GM21390 (cell line): ENCODE results near the gene HK1.
"Not testable (repeated sequence)": the region's sequence is repeated elsewhere in the genome, so short reads cannot be mapped to it uniquely, and the experiment has no call there.

Experiments
- ATAC-seq: cut with Tn5 transposase; IDR thresholded peaks from one replicate; pipeline ENCODE4 v1.9.1; 2021; ENCODE audit not compliant: unreplicated experiment

The HK1 gene

DNA sequence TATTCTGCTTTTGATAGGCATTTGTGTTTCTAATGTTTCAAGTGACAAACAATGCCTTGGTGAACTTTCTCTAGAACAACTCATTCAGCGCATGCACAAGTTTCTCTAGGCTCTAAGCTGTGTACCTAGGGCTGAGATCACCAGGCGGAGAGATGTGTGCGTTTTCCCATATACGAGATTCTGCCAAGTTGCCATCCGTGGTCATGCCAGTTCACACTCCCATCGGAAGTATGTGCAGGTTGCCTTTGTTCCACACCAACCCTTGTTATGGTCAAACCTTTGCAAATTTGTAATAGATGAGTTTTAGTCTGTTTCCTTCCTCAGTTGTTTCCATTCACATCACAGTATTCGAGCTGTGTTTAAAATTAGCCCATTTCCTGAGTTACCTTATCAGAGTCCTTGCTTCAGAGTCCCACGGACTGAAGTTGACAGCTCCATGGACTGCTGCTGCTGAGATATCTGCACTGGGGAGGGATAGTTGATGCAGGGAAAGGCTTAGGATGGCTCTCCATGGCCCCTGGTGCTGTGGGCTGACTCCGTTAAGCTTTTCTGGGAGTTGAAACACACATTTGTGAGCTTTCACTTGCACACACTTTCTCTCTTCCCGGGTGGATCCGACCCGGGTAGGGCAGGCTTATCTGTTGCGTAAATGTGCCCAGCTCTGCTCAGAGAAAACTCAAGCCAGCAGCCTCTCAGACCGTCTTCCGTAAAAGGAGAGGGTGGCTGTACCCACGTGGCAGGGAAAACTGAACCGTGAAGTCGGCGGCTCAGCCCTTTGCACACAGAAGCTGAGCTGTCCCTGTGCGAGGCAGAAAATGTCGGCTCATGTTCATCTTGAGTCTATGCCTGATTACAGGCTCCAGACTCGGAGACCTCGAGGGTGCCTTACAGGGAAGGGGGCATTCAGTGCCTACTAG lies 49.4 kb downstream of the HK1 start:
- peak; percentile 84 for ATAC-seq

DNA sequence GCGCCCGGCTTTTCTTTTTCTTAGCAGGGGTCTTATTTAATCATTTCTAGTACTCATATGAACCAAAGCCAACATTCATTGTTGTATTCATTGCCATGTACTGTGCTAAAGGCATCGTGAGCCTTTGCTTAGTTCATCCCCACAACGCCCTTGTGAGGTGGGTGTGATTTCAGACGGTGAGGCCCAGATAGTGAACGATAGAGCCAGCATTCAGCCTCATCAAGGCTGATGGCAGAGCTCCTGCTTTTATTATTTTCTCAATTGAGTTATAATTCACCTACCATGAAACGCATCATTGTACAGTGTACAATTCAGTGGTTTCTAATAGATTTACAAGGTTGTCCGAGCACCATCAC lies 50.1 kb downstream of the HK1 start:
- ATAC-seq, result no peak

DNA sequence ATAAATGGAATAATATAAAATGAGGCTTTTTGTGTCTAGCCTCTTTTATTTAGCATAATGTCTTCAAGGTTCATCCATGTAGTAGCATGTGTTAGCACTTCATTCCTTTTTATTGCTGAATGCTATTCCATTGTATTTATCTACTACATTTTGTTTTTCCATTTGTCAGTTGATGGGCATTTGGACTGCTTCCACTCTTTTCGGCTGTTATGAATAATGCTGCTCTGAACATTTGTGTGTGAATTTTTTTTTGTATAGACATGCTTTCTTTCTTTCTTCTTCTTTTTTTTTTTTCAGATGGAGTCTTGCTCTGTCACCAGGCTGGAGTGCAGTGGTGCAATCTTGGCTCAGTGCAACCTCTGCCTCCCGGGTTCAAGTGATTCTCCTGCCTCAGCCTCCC lies 50.6 kb downstream of the HK1 start:
- ATAC-seq, result not testable (repeated sequence)

DNA sequence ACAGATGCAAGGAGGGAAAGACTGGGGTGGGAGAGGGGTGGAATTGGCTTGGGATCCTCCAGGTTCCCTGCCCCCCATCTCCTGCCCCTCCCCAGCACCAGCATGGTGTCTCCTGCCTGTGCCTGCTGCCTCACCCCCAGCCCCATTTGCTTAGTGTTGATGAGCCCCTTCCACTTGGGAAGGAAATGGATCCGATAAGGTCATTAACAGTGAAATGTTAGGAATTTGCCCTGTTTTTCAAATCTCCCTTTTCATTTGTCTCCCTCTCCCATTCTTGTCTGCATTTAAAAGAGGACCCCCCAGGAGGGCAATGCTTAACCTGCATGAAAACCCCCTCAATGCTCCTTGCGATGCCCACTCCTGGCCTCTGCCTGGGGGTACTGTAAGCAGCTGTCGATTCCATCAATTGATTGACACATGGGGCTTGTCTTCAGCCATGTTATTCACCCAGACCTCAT lies 51.5 kb downstream of the HK1 start:
- no peak for ATAC-seq

DNA sequence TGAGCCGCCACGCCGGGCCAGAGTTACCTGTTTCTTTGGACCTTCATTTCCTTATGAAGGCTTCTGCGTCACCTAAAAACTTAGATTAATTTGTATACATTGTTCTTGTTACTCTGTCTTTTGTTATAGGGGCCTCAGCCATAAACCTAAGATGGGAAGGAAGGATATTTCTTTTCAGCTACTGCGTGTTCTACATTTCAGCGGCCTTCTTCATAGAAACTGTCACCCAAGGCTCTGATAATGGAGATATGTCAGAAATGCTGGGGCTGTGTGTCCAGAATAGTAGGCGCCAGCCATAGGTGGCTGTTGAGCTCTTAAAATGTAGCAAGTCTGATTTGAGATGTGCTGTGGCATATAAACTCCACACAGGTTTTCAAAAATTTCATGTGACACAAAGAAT lies 52.9 kb downstream of the HK1 start:
- no peak for ATAC-seq

DNA sequence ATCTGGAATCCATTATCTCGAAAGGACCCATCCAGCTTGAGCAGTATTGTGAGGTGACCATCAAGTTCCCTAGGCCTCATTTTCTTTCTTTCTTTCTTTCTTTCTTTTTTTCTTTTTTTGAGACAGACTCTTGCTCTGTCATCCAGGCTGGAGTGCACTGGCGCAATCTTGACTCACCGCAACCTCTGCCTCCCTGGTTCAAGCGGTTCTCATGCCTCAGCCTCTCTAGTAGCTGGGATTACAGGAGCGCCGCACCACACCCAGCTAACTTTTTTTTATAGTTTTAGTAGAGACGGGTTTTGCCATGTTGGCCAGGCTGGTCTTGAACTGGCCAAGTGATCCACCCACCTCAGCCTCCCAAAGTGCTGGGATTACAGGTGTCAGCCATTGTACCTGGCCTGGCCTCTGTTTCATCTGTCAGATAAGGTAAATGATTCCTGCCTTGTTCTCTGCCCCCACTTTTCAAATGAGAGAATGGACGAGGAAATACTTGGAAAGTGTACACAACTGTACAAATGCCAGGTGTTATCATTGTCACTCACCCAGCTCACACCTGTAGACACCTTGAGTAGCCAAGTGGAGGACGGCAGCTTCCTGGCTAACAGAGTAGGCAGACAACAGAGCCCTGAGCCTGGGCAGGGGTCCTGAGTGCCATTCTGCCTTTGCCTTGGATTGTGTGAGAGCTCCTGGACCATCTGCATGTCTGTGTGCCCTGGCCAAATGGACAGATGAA lies 54.1 kb downstream of the HK1 start:
- ATAC-seq, result no peak

DNA sequence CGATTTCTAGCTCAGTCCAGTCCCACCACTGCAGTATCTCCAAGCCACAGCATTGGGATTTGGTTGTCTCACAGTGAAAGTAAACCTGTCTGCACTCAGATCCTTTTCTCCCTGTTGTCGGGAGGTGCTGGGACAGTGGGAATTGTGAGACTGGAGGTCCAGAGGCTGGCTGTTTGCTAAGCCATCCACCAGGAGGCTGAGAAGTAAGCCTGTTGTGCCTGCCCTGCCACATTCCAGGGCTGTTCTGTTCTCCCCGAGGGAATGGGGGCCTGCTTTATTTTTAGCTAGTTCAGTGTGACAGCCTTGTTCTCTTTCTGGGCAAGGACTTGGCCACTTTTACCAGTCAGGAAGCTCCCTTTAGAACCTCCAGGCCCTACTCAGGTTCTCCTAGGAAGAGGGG lies 54.9 kb downstream of the HK1 start:
- no peak for ATAC-seq

DNA sequence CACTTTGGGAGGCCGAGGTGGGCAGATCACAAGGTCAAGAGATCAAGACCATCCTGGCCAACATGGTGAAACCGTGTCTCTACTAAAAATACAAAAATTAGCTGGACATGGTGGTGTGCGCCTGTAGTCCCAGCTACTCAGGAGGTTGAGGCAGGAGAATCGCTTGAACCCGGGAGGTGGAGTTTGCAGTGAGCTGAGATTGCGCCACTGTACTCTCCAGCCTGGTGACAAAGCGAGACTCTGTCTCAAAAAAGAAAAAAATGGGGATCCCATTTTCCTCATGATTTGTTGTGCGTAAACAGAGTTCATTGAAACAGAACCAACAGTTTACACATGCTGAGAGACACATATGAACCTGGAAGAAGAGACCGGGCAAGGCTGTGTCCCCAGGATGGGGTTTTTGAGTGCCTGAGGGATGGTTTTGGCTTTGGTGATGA lies 55.6 kb downstream of the HK1 start:
- not testable (repeated sequence) for ATAC-seq

DNA sequence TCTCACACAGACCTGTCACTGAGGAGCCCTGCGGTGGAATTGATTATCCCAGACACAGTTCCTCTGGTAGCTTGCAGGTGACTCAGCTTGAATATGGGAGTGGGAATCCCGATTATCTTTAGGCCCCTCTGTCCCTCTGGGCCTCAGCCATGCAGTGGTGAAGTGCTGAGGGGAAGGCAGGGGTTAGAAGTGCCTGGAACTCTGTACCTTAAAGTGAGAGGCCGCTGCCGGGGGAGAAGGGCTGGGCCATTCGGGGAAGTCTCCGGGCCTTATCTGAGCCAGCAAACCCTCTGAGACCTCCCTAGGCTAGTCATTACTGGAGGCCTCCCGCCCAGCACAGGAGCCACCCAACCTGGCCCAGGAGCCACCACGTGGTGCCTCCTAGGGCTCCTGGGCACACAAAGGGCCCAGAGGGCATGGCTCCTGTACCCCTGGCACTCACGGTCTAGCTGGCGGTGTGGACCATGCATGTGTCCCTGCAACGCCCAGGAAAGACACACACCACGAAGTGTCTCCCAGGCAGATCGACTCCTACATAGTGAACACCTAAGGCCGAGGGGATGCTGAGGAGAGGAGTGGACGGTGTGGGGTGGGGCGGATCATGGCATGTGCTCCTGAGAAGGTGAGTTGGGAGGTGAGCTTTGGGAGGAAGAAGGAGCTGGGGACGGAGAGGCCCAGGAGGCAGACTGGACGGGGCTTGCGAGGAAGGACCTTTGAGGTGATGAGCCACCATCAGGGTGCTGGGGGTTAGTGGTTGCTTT lies 56.2 kb downstream of the HK1 start:
- ATAC-seq, result no peak

DNA sequence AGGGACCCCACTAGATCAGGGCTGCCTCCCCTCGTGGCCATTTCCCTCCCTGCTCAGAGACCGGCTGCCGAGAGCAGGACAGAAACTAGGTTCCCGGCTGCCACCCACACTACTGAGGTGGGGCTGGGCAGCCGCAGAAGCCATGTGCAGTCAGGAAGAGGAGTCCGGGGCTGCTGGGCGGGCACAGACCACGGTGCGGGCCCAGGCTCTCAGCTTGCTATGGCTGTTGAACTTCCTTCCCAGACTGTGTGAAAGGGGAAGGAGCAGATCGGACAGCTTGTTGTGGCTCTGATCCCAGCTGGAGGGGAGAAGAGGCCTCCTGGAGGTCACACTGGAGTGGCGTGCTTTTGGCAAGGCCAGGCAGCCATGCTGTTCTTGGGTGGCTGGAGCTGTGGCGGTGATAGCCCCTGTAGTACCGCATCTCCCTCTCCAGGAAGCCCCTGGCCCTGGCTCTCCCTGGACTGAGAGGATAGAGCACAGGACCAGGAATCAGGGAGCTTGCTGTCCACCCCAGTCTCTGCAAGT lies 56.8 kb downstream of the HK1 start:
- ATAC-seq, result no peak

DNA sequence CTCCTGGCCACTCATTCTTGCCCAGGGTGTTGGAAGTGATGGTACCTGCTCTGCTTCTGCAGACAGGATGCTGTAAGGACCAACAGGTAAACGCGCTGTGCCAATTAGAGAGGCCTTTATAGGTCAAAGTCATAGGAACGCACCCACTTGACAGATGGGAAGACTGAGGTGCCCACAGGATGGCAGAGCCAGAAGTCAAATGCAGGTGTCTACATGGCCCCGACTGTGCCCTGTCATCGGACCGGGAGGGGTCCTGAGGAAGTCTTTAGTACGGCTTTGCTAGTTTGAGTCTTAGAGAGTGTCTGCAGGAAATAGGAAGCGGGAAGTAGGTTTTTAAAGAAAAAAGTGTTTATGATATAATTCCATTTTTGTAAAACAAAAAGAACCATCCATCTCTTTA lies 57.3 kb downstream of the HK1 start:
- no peak for ATAC-seq

DNA sequence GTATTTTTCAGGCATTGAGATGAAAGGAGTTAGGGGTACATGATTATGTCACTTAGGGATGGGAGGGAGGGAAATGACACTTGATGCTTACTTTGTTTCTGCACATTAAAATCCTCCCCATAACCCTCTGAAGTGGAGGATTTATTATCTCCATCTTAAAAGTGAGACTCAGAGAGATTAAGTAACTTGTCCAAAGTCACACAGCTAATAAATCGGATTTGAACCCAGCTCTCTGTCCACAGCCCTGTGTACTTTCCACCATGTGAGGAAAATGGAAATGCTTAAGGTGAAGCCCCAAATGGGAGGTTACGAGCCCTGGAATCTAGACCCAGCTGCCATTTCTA lies 58.6 kb downstream of the HK1 start:
- no peak for ATAC-seq

DNA sequence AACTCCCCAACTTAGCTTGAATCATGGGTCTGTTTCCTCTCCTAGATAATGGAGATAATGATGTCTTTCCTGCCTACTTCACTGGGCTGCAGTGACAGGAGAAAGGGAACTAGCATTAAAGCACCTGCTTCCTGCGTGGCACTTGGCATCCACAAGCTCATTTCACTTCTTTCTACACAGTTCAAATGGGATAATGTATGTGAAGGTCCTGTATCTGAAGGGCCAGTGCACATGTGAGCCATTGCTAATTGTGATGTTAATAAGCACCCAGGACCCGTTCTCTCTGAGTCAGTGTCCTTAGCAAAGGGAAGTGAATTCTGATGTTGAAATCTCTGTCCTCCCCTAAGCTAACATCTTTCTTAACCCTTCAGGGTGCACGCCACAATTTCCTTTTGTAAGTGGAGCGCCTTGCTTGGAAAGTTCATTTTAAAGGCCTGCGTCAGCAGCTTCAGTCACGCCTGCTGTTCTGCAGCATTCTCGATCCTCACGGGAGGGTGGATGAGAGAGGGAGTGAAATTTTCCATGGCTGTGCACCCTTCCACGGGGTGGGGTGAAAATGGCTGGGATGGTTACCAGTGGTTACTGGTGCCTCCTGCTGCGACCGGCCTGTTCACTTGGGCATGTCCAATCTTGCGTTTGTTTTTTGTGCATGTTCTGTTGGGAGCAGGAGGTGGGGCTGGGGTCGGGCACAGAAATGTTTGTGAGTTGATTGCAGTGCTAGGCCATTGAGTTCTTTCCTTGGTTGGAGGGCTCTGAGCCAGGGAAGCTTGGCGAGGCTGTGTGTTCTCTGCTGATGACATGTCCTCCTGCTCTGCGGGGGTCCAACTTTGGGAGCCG lies 59.2 kb downstream of the HK1 start:
- ATAC-seq, result no peak

DNA sequence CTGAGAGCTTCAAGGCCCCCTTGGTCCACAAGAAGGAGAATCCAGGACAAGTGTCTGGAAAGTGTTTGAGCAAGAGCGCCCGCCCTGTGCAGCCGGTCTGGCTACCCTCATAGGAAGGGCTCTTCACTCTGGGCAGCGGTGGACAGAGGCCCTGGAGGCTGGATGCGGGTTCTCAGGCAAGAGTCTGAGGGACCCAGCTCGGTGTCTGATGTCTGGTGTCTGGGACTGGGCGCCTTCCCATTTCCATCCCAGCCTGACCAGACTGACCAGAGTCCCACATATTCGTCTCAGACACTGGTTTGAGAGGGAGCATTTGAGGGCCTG lies 59.8 kb downstream of the HK1 start:
- no peak for ATAC-seq

DNA sequence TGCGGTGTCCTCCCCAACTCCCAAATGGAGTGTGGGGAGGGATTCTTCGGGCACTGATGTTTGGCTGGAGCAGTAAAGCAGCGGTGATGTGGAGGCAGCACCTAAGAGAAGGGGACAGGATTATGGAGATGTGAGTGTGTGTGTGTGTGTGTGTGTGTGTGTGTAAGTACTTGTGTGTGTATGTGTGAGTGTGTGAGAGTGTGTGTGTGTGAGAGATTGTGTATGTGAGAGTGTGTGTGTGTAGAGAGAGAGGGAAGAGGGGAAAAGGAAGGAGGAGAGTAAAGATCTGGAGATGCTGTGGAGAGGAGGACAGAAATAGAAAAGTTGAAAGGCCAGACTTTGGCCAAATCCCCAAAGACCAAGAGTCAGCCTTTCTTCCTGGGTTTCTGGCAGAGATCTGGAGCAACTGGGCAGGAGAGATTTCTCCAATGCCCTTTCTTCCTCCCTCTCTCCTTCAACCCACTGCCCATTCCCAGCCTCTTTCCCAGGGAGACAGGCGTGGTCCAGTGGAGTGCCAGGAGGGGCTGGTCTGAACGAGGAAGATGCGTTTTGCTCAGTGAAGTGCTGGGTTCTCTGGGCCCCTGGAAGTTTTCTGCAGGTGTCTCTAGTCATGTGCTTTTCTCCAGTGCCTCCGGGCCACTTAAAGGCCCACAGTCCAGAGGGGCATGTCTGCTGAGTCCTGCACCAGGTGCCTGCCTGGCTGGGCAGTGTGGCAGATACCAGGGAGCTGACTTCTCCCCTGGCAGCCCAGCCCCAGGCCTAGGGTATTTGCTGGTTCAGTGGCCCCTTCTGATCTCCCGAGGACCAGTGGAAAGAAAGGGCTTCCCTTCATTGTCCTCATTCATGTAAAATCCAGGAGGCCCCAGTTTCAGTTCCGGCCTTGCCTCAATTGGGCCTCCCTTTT lies 60.5 kb downstream of the HK1 start:
- no peak for ATAC-seq

DNA sequence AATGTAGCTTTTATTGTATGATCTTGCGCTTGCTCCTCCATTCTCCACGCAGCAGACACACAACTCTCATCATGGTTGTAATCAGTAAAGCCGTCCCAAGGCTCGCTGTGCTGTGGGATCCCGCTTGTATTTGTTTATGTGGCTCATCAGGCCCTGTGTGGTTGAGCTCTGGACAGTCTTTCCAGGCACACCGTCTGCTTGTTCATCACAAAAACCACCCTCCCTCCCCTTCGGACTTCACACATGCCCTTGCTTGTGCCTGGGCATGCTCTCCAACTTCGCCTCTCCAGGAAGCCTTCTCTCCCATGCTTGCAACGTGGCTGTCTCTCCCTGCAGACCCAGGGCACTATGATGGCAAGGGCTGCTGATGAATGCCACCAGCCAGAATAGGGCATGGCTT lies 62.4 kb downstream of the HK1 start:
- no peak for ATAC-seq

DNA sequence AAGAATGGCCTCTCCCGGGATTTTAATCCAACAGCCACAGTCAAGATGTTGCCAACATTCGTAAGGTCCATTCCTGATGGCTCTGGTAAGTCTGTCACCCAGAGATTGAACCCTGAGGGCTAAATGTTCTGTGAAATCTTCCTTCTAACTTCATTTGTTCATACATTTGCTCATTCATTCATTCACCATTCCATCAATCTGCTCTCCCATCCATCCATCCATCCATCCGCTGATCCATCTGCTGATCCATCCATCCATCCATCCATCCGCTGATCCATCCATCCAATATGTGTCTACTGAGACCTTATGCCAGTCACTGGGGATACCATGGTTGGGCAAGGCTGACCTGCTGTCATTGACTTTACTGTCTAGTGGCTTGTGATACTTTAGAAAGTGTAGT lies 65.6 kb downstream of the HK1 start:
- no peak for ATAC-seq

DNA sequence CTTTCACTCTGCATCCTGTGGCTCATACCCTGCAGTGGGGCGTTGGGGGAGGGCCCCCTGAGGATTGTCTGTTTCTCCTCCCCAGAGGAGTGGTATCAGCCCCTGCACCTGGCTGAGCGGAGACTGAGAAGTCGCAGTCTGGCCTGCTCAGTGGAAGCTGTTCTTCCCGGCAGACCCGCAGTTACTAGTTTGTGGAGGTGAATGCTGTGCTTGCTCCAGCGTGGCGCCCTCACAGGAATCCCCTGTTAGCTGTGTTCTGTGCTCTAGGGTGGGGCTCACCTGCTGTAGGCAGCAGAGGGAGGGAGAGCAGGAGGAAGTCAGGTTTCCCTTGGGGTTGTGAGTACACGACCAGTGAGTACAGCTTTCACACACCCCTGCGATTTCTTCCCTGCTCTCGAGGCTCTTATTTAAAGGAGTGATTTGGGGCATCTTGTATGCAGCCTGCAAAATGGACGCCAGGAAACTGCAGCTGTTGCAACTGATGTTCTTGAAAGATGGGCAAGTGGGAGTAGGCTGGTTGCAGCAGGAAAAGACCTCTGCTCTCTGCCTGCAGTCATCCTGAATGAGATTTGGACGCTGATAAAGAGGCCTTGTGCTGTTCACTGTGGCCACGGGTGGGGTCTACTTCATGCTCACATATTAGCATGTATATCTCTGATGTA lies 66.4 kb downstream of the HK1 start:
- no peak for ATAC-seq

DNA sequence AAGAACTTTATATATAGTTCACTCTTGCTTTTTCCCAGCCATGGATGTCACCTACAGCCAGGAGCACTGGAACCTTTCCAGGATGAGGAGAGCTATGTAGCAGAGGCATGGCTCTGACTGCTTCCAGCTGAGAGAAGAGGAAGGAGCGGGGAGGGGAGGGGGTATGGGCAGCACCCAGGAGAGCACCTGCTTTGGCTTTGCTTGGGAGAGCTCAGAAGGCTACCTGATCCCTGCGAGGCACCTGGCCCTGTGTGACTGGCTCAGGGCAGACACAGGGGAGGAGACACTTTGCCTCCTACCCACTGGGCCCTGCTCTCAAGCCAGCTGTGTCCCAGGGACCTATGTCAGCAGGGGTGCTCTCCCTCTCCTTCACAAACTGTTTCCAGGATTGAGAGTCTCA lies 67.1 kb downstream of the HK1 start:
- no peak for ATAC-seq
